NK-92 (cell line): Measurements from ENCODE around the gene TNFRSF9.
A peak's percentile ranks its signal among the peaks of the same experiment; 100 is the strongest.
"Not testable (repeated sequence)": the region's sequence is repeated elsewhere in the genome, so short reads cannot be mapped to it uniquely, and the experiment has no call there.

Source experiments
- DNase-seq: peaks from one replicate; lab custom pipeline; 2025; ENCODE audit not compliant: unreplicated experiment; lab: John Stamatoyannopoulos, UW

The TNFRSF9 gene

DNA sequence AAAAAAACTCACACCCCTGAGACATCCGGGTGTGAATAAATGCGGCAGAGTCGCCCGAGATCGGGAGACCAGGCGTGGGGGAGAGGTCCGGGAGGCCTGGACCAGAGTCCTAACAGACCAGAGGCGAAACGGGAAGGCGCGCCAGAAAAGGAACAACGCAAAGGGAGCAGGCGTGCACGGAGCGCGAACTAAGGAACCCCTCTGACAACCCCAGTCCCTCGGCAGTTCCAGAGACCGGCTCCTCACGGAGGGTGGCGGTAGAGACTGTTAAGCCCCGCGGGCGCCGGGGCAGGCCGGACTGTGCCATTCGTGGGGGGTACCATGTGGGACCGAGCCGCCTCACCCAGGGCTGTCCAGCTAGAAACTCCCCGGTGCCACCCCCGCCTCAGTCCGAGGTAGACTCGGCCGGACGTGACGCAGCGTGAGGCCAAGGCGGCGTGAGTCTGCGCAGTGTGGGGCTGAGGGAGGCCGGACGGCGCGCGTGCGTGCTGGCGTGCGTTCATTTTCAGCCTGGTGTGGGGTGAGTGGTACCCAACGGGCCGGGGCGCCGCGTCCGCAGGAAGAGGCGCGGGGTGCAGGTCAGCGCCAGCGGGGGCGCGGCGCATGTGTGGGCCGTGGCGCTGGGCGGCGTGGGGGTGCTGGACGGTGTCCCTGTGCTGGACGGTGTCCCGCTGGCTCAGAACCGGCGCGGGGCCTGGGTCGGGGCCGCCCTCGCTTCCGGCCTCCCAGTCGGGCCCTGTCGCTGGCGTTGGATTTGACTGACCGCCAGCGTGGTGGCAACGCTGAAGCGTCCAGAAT lies 20.8 kb upstream of the TNFRSF9 start, which contains the start of gene PARK7:
PARK7 (plus strand) TSS at position 496 of the 798 bp plus-strand sequence. CDS start 1,075 bp downstream, outside the sequence.
- DNase-seq = peak; percentile 97

DNA sequence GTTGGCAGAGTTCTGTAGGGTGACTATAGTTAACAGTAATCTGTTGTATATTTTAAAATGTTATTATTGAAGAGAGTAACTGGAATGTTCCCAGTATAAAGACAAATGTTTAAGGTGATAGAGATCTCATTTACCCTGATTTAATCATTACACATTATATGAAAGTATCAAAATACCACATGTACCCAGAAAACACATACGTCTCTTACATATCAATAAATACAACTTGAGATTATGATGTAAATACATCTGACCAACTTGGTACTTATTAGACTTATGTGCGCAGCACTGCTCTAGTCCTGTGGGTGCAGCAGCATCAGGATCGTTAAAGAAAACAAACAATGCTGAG lies 20.2 kb upstream of the TNFRSF9 start:
- no peak for DNase-seq

DNA sequence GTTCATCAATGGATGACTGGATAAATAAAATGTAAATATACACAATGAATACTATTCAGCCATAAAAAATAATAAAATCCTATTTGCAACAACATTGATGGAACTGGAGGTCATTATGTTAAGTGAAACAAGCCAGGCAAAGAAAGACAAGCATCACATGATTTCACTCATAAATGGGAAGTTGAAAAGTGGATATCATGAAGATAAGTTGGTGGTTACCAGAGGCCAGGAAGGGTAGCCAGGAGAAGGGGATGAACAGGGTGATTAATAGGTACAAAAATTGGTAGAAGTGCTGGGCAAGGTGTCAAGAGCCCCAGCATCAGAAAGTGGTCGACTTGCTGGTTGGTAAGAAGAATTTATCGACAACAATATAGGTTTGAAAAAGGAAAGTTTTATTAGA lies 19.5 kb upstream of the TNFRSF9 start:
- DNase-seq = no peak

DNA sequence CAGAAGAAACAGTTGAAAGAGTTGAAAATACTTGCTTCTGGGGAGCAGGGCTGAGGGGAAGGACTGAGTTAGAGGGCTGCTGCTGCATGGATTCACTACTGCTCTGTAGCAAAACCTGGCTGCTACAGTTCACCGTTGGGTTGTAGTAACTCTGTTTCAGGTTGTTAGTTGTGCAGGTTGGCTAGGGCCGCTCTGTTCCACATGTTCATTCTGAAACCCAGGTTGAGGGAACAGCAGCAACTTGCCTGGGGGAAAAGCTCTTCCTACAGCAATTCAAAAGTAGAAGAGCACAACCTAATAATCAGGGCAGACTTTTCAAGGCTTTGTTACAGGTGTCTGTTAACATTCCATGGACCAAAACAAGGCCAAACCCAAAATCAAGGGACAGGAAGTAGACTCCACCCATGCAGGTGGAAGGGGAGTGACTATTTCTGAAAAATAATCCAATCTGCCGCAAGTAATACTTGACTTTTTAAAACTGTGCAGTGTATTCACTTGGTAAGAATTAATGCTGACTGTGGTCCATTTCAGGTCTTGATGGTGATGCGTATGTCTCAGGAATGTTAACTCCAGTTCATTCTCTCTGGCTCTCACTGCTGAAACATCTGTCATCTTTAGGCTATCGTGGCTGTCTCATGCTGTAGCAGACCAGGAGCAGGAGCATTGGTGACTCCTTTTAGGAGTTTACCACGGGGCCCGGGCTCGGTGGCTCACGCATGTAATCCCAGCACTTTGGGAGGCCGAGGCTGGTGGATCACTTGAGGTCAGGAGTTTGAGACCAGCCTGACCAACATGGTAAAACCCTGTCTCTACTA lies 15.8 kb upstream of the TNFRSF9 start:
- no peak for DNase-seq

DNA sequence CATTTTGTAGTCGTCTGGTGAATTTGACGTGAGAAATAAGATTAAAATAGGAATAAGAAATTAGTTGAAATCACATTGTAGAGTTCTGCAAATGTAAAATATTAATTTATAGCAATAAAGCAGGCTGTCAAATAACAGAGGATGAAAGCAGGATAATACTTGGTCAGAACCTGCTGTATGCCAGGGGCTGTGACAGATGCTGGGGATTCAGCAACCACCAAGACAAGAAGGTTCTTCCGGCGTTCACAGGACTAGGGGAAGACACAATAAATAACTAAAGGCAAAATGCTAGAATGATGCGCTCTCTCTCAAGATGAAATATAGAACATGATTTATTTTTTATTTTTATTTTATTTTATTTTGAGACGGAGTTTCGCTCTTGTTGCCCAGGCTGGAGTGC lies 14.0 kb upstream of the TNFRSF9 start:
- DNase-seq = no peak

DNA sequence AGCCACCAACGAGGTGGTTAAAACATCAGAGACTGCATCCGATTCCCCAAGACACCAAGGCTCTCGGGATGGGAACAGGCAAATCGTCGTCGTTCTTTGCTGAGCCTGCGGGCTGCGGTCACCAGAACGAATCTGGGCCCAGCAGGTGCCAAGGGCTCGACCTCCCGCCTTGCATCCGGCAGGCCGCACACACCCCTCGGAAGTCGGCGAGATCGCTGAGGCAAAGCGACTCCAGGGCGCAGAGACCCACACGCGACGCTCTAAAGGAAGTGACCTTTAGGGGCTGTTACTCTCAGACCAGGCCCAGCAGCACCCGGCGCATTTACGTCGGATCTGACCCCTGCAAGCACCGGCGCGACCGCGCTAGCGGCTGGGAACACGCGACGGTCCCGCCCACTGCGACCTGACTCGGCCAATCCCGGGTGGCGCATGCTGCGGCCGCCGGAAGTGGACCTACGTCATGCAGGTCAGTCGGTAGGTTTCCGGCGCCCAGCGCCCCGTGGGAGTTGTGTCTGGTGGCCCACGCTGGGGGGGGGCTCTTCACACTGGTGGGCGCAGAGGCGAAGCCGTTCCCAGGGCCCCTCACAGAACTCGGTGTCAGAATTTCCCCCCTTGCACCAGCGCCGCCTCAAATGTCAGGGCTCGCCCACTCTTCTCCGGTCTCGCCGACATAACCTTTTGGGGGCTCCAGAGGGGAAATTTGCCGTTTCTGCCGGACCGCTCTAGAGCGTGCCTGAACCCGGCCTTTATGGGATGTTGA lies 13.4 kb upstream of the TNFRSF9 start:
- no peak for DNase-seq

DNA sequence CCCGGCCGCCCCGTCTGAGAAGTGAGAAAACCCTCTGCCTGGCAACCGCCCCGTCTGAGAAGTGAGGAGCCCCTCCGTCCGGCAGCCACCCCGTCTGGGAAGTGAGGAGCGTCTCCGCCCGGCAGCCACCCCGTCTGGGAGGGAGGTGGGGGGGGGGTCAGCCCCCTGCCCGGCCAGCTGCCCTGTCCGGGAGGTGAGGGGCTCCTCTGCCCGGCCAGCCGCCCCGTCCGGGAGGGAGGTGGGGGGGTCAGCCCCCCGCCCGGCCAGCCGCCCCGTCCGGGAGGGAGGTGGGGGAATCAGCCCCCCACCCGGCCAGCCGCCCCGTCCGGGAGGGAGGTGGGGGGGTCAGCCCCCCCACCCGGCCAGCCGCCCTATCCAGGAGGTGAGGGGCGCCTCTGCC lies 12.2 kb upstream of the TNFRSF9 start:
- DNase-seq = not testable (repeated sequence)

DNA sequence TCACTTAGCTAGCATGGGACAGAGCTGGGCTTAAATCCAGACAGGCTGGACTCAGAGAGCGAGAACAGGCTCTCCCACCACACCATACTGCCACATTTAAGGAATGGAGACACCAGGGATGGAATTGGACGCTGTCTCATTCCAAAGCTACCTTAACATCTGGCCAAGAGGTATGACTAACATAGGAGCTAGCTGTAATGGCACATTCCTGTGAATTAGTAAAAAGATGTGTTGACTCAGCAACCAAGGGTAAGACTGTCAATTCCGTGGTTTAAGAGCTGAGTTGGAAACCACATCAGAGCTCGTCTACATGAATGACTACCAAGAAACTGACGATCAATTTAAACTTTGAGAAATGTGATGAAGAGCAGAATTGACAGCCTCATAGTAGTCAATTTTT lies 8.3 kb upstream of the TNFRSF9 start:
- no peak for DNase-seq

DNA sequence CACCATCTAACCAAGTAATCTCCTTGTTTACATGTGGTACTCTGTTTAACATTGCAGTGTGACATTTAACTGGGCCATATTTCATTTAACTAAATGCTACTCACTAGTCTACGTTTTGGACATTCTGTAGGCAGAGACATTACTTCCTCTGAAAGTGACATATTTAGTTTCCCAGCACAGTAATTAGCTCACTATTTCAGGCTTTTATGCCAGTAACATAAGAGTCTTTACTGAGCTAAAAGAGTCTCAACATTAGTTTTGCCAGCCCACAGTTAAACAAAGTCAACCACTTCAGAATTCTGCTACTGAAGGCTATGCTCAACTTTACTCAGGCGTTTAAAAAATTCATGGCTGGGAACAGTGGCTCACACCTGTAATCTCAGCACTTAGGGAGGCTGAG lies 2.6 kb upstream of the TNFRSF9 start:
- DNase-seq = no peak

DNA sequence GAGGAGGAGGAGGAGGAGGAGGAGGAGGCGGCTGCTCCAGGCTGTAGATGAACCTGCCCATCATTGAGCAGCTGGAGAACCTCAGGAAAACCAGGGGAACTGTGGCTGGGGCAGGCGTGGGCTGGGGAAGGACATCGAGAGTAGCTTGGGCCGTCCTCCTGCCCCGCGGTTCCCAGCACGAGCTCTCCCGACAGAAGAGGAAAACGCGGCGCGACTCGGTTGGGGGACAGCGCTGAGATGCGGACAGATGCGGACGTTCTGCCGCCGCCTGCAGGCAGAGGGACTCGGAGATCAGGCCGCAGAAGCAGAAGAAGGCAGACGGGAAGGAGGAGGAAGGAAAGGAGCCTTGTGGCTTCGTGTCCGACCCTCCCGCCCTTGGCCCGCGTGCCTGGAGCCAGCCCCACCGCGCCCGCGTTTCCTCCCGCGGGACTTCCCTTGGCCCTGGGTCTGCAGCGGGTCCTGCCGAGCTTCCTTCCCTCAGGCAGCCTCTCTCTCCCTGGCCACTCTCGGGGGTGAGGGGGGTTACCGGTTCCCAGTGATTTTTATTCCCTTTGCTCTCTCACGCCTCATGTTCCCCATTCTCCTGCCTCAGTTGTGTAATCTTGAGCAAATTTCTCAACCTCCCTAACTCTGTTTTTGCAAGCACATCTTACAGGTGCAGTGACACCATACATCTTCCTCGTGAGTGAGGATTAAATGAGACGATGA lies 1.7 kb upstream of the TNFRSF9 start:
- DNase-seq = no peak

DNA sequence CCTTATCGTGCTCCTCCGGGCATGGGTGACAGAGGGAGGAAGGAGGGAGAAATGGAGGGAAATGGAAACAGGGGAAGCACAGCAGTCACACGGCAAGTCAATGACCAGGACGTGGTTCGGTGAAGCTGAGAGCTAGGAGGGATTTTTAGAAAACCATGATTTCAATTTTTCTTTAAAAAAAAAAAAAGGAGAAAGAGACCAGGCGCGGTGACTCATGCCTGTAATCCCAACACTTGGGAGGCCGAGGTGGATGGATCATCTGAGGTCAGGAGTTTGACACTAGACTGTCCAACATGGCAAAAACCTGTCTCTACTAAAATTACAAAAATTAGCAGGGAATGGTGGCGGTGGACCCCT lies 776 bp upstream of the TNFRSF9 start:
- no peak for DNase-seq

DNA sequence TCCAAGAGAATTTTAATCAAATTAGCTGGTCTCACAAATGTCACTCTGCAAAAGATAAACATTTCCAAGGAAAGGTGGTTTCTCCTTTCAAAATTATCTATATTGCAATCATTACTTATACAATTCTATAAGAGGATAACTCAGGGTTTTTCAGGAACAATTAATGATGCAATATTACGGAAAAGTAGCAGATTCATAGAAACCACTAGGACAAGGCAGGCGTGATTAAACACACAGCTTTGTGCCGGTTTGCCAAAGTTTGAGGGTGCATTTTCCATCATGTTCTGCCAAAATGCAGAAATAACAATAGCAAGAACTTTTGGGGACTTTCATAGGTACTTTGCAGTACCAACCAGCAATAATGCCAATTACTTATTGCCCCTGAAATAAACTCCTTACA lies 605 bp downstream of the TNFRSF9 start:
- no peak for DNase-seq

DNA sequence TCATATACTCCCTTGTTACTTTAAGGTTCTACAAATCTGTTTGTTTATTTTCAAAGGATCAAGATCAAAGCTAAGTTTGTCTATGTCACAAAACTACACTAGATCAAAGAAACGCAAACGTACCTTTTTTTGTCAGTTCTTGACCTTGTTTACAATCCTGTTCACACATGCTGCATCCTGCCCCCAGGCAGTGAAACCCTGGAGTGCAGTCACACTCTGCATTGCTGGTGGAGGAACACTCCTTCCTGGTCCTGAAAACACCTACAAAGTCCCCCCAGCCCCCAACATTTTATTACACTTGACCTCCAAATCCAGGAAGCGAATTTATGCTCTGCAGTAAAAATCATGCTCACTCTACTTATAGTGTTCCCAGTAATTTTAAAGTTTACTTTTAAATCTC lies 2.6 kb downstream of the TNFRSF9 start:
- no peak for DNase-seq

DNA sequence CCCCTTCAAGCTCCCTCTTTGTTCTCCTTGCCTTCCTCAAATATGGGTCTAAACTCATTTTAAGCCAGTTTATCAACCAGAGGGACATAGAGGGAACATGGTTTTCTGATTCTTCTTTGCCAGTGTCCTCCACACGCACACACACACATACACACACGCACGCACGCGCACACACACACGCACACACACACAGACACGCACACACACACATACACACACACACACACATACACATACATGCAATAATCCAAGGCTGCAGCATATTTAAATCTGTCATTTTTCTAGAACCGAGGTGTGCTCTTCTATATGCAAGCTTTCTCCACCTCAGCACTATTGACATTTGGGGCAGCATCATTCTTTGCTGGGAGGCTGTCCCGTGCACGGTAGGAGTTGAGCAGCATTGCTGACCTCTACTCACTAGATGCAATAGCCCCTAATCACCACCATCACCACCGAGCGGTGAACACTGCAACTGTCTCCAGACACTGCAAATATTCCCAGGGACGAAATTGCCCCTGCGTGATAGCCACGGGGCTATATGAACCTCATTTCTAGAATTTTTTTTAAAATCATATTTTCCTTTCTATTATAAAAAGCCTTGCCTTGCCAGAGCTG lies 8.0 kb downstream of the TNFRSF9 start:
- DNase-seq = no peak

DNA sequence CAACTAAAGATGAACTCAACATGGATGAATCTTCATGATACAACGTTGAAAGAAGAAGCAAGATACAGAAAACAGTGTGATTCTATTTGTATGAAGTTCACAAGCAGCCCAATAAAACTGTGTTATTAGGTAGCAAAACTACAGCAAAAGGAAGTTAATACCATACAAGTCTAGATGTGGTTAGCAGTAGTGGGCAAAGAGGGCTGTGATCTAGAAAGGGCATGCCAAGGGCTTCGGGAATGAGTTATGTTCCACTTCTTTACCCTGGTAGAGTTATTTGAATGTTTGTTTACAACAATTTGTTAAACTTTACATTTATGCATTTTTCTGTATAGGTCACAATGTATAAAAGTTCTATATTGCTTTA lies 9.2 kb downstream of the TNFRSF9 start:
- DNase-seq = no peak

DNA sequence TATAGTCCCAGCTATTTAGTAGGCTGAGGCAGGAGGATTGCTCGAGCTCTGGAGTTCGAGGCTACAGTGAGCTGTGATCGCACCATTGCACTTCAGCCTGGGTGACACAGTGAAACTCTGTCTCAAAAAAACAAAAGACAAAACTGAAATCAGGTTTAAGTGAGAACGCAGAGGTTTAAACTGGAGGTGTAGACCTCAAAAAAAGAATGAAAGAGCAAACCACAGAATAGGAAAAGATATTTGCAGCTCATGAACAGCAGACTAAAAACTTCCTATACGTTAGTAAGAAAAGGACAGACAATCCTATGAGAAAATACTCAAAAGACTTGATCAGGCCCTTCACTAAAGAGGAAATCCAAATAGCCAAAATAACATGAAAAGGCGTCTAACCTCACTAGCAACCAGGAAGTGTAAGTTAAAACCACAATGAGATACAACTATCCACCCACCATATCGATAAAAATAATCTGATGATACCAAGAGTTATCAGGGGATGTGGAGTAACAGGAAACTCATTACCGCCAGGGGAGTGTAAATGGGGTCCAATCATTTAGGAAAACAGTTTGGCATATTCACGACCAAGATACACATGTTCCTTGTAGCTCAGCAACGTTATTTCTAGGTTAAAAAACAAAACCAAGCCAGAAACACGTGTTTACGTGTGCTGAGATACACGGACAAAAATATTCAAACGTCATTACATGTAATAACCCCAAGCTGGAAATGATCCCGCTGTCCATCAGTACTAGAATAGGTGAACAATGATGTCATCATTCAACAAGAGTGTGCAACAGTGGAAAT lies 9.8 kb downstream of the TNFRSF9 start:
- DNase-seq = no peak

DNA sequence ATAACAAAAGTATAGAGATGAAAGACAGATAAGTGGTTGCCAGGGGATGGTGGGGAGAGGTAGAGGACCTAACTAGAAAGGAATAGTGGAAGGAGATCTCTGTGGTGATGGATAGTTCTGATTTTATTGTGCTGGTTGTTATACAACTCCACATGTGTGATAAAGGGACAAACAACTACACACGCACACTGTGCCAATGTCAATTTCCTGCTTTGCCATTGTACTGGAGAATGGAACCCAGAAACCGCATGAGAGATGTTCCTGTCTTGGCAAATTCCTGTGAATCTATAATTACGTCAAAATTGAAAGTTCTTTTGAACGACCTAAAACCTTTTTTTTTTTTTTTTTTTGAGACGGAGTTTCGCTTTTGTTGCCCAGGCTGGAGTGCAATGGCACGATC lies 11.0 kb downstream of the TNFRSF9 start:
- DNase-seq = no peak

DNA sequence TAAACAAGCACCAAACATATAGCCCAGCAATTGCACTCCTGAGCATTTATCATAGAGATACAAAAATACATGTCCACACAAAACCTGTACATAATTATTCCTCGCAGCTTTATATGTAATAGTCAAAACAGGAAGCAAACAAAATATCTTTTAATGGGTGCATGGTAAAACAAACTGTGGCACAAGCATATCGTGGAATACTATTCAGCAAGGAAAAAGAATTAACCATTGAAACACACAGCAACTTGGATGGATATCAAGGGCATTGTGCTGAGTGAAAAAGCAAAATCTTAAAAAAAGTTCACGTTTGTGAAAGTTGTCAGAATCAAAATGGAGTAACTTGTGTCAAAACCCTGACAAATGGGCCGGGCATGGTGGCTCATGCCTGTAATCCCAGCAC lies 12.4 kb downstream of the TNFRSF9 start:
- DNase-seq = no peak

DNA sequence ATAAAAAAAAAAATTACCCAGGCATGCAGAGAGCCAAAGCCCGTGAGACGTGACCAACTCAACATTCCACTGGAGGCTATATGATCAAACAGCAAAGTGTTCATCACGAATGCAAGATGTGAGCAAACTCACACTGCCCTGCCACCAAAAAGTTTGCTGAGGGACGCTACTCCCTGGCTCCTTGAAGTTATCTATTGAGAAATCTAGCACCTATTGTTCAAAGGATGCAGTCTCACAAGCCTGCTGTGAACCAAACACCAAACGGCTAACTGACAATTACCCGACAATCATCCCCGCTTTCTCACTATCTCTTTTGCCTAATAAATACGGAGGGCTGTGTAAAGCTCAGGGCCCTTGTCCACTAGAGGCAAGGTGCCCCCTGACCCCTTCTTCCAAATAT lies 13.6 kb downstream of the TNFRSF9 start:
- DNase-seq = not testable (repeated sequence)

DNA sequence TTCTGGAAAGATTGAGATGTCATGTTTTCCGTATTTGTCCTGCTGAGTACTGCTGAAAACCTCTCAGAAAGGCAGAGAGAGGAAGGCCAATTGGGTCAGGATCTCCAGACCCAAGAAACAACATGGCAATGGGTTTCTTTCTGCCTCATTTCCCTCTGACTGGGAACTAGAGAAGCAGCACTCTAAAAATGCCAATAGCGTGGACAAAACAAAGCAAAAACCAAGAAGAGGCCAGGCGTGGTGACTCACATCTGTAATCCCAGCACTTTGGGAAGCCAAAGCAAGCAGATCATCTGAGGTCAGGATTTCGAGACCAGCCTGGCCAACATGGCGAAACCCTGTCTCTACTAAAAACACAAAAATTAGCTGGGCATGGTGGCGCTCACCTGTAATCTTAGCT lies 18.3 kb downstream of the TNFRSF9 start:
- DNase-seq = no peak
